ENCODE results near the gene ARFRP1.

GRCh38 chr20:63740627-63741353 lies 33.0 kb upstream of the ARFRP1 start:
- TF ChIP-seq POLR2A (IDR thresholded peaks at IDR 0.05) (peak; percentile 53), CTCF (IDR thresholded peaks at IDR 0.05 in 4 of 5, conservative IDR thresholded peaks at IDR 0.05 in 1 of 5) (peak in 2 of 5 experiments; percentile 47 to 60)

All from gastrocnemius medialis (tissue), 4 donors.